ENCODE measurements around the gene TRIM38.
"Not testable (repeated sequence)": the region's sequence is repeated elsewhere in the genome, so short reads cannot be mapped to it uniquely, and the experiment has no call there.

The TRIM38 gene

GRCh38 chr6:25939593-25939992, 23.0 kb upstream of the TRIM38 start:
- no peak for DNase-seq (ENCODE audit: low read depth in 3 of 3, low spot score in 1 of 3)

GRCh38 chr6:25942561-25943147, 19.9 kb upstream of the TRIM38 start:
- DNase-seq (ENCODE audit: low read depth in 3 of 3, low spot score in 1 of 3): no peak

GRCh38 chr6:25943887-25944286, 18.7 kb upstream of the TRIM38 start:
- DNase-seq (ENCODE audit: low read depth in 3 of 3, low spot score in 1 of 3): no peak

- DNase-seq (ENCODE audit: low read depth in 3 of 3, low spot score in 1 of 3): no peak
Observed at GRCh38 chr6:25944688-25945574, 17.7 kb upstream of the TRIM38 start.

- not testable (repeated sequence) for DNase-seq (ENCODE audit: low read depth in 3 of 3, low spot score in 1 of 3)
Observed at GRCh38 chr6:25945738-25946137, 16.9 kb upstream of the TRIM38 start.

GRCh38 chr6:25946631-25947030, 16.0 kb upstream of the TRIM38 start:
- DNase-seq (ENCODE audit: low read depth in 3 of 3, low spot score in 1 of 3): no peak

- not testable (repeated sequence) for DNase-seq (ENCODE audit: low read depth in 3 of 3, low spot score in 1 of 3)
Observed at GRCh38 chr6:25947492-25947891, 15.1 kb upstream of the TRIM38 start.

GRCh38 chr6:25949695-25950094, 12.9 kb upstream of the TRIM38 start:
- no peak for DNase-seq (ENCODE audit: low read depth in 3 of 3, low spot score in 1 of 3)

- no peak for DNase-seq (ENCODE audit: low read depth in 3 of 3, low spot score in 1 of 3)
Observed at GRCh38 chr6:25950297-25950696, 12.3 kb upstream of the TRIM38 start.

GRCh38 chr6:25951296-25952032, 11.1 kb upstream of the TRIM38 start:
- DNase-seq (ENCODE audit: low read depth in 3 of 3, low spot score in 1 of 3): no peak

- no peak for DNase-seq (ENCODE audit: low read depth in 3 of 3, low spot score in 1 of 3)
Observed at GRCh38 chr6:25952535-25952934, 10.1 kb upstream of the TRIM38 start.

- no peak for DNase-seq (ENCODE audit: low read depth in 3 of 3, low spot score in 1 of 3)
Observed at GRCh38 chr6:25953733-25954132, 8.9 kb upstream of the TRIM38 start.

GRCh38 chr6:25954756-25955155, 7.8 kb upstream of the TRIM38 start:
- no peak for DNase-seq (ENCODE audit: low read depth in 3 of 3, low spot score in 1 of 3)

GRCh38 chr6:25956226-25956625, 6.4 kb upstream of the TRIM38 start:
- no peak for DNase-seq (ENCODE audit: low read depth in 3 of 3, low spot score in 1 of 3)

GRCh38 chr6:25958700-25959162, 3.9 kb upstream of the TRIM38 start:
- DNase-seq (ENCODE audit: low read depth in 3 of 3, low spot score in 1 of 3): no peak

- DNase-seq (ENCODE audit: low read depth in 3 of 3, low spot score in 1 of 3): no peak
Observed at GRCh38 chr6:25959890-25960536, 2.6 kb upstream of the TRIM38 start.

GRCh38 chr6:25960734-25961133, 1.9 kb upstream of the TRIM38 start:
- DNase-seq (ENCODE audit: low read depth in 3 of 3, low spot score in 1 of 3): no peak

GRCh38 chr6:25961619-25962148, 918 bp upstream of the TRIM38 start:
- no peak for DNase-seq (ENCODE audit: low read depth in 3 of 3, low spot score in 1 of 3)

GRCh38 chr6:25963426-25964123, 973 bp downstream of the TRIM38 start:
- no peak for DNase-seq (ENCODE audit: low read depth in 3 of 3, low spot score in 1 of 3)

GRCh38 chr6:25965058-25965457, 2.5 kb downstream of the TRIM38 start:
- DNase-seq (ENCODE audit: low read depth in 3 of 3, low spot score in 1 of 3): no peak

All from stimulated activated CD4-positive, alpha-beta T cell treated with anti-CD3 and anti-CD28 coated beads, TNF-alpha, amount 100 ng/mL, for 1 hour (primary cell).